ENCODE measurements around the gene CPM. TPM values are rescaled to one million over a fixed set of nuclear protein-coding genes. Genes with fewer than 3 reads are reported as not detected.

Gene CPM
- total RNA-seq, 1 experiment from 2014 or later = 0.96 TPM

GRCh38 chr12:68962877-68963855 lies 30.2 kb upstream of the CPM start:
- no peak for ATAC-seq

GRCh38 chr12:68959891-68960464 lies 27.0 kb upstream of the CPM start:
- CTCF ChIA-PET = no interaction called here
- Mint-ChIP-seq H3K36me3 (peaks cover 10% of the 10 kb centered on the region), H3K27me3 (ENCODE audit: low read depth) (no peaks in the 10 kb centered on the region), H3K4me1 (peaks cover 14% of the 10 kb centered on the region), H3K9me3 (peaks cover 27% of the 10 kb centered on the region), H3K27ac (no peak overlapping the region), H3K4me3 (no peak overlapping the region)
- POLR2A ChIA-PET = no interaction called here
- DNase-seq (ENCODE audit: low spot score) = no peak
- no peak for ATAC-seq
- TF ChIP-seq E2F1 (CRISPR knock-in tag; IDR thresholded peaks at IDR 0.05) = no peak
- no peak for TF ChIP-seq ZNF263 (CRISPR knock-in tag; IDR thresholded peaks at IDR 0.05; ENCODE audit: low read depth)
- TF ChIP-seq HMGA2 (CRISPR knock-in tag; IDR thresholded peaks at IDR 0.05) = no peak
- TF ChIP-seq PRRX2 (CRISPR knock-in tag; IDR thresholded peaks at IDR 0.05) = no peak
- TF ChIP-seq ATF1 (CRISPR knock-in tag; IDR thresholded peaks at IDR 0.05) = no peak
- TF ChIP-seq STAT6 (CRISPR knock-in tag; conservative IDR thresholded peaks at IDR 0.05; ENCODE audit: low read depth) = no peak
- no peak for TF ChIP-seq ATF3 (CRISPR knock-in tag; conservative IDR thresholded peaks at IDR 0.05)
- TF ChIP-seq AR (CRISPR knock-in tag; IDR thresholded peaks at IDR 0.05) = no peak
- no peak for TF ChIP-seq RORB (CRISPR knock-in tag; IDR thresholded peaks at IDR 0.05)
- TF ChIP-seq ZNF423 (CRISPR knock-in tag; IDR thresholded peaks at IDR 0.05) = no peak

More at GRCh38 chr12:68962877-68963855, 30.2 kb upstream of the CPM start:
- H3K4me1 Mint-ChIP-seq = peaks cover 14% of the 10 kb centered on the region
- TF ChIP-seq ATF1 (CRISPR knock-in tag; IDR thresholded peaks at IDR 0.05) = no peak
- TF ChIP-seq ZMAT4 (CRISPR knock-in tag; IDR thresholded peaks at IDR 0.05) = no peak
- no peak for TF ChIP-seq ZBTB21 (CRISPR knock-in tag; IDR thresholded peaks at IDR 0.05; ENCODE audit: borderline replicate concordance)
- no peak for TF ChIP-seq ZBTB43 (CRISPR knock-in tag; IDR thresholded peaks at IDR 0.05)
- no peak for TF ChIP-seq MYBL2 (CRISPR knock-in tag; IDR thresholded peaks at IDR 0.05)
- no peak for TF ChIP-seq ZNF671 (CRISPR knock-in tag; IDR thresholded peaks at IDR 0.05)
- no peak for TF ChIP-seq E2F1 (CRISPR knock-in tag; IDR thresholded peaks at IDR 0.05)
- TF ChIP-seq SOX15 (CRISPR knock-in tag; IDR thresholded peaks at IDR 0.05) = no peak
- no peak for TF ChIP-seq ZNF232 (CRISPR knock-in tag; IDR thresholded peaks at IDR 0.05)
- no peak for TF ChIP-seq NFE2L1 (CRISPR knock-in tag; IDR thresholded peaks at IDR 0.05)
- TF ChIP-seq PREB (CRISPR knock-in tag; IDR thresholded peaks at IDR 0.05; ENCODE audit: borderline replicate concordance) = no peak
- no peak for TF ChIP-seq ESRRA (CRISPR knock-in tag; IDR thresholded peaks at IDR 0.05; ENCODE audit: borderline replicate concordance)
- no peak for TF ChIP-seq RORB (CRISPR knock-in tag; IDR thresholded peaks at IDR 0.05)
- no peak for TF ChIP-seq NR2C2 (CRISPR knock-in tag; IDR thresholded peaks at IDR 0.05)
- no peak for TF ChIP-seq RELA (CRISPR knock-in tag; IDR thresholded peaks at IDR 0.05; ENCODE audit: borderline replicate concordance)
- no peak overlapping the region for H3K27ac Mint-ChIP-seq
- peaks cover 7% of the 10 kb centered on the region; the same call in 1 of the 2 replicates for H3K36me3 Mint-ChIP-seq
- CTCF ChIA-PET = no interaction called here
- no peak for DNase-seq (ENCODE audit: low spot score)
- H3K4me3 Mint-ChIP-seq = no peak overlapping the region
- peaks cover 28% of the 10 kb centered on the region for H3K9me3 Mint-ChIP-seq
- POLR2A ChIA-PET = no interaction called here
- H3K27me3 Mint-ChIP-seq (ENCODE audit: low read depth) = no peaks in the 10 kb centered on the region

Data from WTC11 (cell line).